ENCODE results near the gene NUTM2A.
"Not testable (repeated sequence)": the region's sequence is repeated elsewhere in the genome, so short reads cannot be mapped to it uniquely, and the experiment has no call there.

DNA sequence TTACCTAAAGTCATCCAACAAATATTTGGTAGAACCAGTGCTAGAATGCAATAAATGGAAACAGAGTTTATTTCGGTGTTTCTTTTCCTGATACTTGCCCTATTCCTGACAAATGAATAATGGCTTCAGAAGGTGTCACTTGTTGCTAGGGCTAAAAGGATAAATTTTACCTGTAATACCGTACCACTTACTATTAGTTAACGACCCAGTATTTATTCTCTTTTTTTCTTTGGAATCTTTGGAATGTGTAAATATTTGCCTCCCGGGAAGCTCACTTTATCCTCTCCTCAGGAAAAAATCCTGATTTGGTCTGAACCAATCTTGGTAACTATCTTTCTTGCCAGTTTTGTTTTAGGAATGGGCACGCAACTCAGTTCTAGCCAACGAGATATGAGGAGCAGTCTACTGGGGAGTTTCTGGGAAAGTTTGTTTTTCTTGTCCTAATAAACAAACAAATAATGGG, 14.1 kb downstream of the NUTM2A start:
- TF ChIP-seq, protein P1, sequence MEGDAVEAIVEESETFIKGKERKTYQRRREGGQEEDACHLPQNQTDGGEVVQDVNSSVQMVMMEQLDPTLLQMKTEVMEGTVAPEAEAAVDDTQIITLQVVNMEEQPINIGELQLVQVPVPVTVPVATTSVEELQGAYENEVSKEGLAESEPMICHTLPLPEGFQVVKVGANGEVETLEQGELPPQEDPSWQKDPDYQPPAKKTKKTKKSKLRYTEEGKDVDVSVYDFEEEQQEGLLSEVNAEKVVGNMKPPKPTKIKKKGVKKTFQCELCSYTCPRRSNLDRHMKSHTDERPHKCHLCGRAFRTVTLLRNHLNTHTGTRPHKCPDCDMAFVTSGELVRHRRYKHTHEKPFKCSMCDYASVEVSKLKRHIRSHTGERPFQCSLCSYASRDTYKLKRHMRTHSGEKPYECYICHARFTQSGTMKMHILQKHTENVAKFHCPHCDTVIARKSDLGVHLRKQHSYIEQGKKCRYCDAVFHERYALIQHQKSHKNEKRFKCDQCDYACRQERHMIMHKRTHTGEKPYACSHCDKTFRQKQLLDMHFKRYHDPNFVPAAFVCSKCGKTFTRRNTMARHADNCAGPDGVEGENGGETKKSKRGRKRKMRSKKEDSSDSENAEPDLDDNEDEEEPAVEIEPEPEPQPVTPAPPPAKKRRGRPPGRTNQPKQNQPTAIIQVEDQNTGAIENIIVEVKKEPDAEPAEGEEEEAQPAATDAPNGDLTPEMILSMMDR (IDR thresholded peaks at IDR 0.05): not testable (repeated sequence)
- TF ChIP-seq POLR2AphosphoS5, POLR2A (IDR thresholded peaks at IDR 0.05): not testable (repeated sequence)
